SHP77 (cell line): ENCODE measurements around the gene FAM24A.

Source experiments
- DNase-seq, 2 experiments: peaks; one replicate each; lab custom pipeline; 2025; lab: John Stamatoyannopoulos, UW

The FAM24A gene

DNA sequence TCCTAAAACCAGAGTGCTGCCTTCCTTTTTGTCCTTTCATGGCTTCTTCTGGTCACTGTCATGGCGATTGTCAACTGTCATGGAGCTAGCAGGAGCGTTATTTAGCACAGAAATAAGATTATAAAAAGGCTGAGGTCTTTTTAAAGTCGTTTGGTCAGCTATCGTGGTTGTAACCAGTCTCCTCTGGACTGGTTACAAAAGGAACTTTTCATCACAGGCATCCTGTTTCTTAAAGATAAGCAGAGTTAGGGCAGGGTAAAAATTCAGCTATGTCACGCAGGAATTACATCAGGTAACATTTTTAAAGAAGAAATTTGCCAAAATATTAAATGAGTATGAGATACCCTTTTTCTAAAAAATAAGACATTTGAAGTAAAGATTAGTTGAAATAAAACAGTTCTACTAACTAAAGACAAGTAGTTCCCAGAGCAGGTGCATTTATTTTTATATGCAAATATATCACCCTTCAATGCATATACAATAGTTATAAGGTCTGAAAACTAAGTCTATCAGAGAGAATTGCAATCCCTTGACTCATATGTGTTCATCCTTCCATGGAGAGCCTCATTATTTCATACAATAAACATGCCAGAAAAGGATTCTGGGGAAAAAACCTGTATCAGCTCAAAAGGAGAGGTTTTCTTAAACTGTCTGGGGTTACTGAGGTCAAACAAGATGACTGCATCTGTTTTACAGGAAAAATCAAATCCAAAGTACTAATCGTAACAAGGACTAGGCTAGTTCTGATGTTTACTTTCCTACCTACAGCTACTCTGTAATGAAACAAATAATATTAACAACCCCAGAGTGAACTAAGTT lies 20.9 kb downstream of the FAM24A start:
- no peak for DNase-seq

DNA sequence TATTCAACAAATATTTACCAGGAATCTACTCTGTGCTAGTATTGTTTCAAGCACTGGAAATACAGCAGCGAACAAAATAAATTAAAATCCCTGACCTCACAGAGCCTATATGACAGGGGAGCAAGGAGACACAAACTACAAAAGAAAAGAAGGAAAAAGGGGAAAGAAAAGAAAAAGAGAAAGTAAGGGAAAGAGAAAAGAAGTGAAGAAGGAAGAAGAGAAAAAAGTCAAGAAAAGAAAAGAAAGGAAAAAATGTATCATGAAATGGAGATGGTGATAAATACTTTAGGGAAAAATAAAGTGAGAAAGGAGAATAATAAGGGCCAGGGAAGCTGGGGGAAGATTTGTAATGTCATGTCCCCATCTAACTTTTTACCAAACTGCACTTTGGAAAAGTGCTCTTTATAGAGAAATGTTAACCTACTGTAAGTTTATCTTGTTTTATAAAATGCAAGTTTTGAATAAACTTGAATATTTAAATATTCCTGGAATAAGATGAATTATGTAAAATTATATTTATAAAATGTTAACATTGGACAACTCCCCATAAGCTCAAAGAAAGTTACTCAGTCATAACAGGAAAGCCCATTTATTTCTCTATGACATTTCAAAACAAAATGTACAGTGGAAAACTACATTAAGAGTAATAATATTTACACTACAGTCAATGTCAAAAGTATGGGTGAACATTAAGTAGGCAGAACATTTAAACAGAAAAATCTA lies 28.9 kb downstream of the FAM24A start:
- no peak for DNase-seq

DNA sequence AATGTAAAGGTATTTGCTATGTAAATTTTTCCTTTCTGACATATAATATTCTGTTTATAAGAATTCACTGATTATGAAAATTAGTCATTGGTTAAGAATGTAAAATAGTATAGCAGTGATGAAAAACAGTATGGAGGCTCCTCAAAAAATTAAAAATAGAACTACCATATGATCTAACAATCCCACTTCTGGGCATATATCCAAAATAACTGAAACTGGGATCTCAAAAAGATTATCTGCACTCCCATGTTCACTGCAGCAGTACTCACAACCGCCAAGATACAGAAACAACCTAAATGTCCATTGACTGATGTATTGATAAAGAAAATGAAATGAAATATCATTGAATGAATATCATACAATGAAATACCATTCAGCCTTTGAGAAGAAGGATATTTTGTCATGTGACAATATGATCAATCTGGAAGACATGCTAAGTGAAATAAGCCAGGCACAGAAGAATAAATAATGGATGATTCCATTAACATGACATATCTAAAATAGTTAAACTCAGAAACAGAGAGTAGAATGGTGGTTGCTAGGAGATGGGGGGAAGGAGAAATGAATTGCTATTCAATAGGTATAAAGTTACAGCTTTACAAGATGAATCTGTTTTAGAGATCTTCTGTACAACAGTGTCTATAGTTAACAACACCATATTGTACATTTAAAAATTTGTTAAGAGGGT lies 29.6 kb downstream of the FAM24A start:
- DNase-seq = no peak

DNA sequence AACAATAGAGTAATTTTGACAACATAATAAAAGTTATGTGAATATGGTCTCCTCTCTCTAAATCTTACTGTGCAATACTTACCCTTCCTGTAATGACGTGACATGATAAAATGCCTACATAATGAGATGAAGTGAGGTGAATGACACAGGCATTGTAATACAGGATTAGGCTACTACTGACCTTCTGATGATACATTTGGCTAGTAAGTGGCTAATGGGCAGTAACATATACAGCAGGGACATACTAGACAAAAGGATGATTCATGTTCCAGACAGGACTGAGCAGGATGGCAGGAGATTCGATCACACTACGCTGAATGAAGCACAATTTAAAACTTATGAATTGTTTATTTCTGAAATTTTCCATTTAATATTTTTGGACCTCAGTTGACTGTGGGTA lies 38.9 kb downstream of the FAM24A start:
- DNase-seq = no peak

DNA sequence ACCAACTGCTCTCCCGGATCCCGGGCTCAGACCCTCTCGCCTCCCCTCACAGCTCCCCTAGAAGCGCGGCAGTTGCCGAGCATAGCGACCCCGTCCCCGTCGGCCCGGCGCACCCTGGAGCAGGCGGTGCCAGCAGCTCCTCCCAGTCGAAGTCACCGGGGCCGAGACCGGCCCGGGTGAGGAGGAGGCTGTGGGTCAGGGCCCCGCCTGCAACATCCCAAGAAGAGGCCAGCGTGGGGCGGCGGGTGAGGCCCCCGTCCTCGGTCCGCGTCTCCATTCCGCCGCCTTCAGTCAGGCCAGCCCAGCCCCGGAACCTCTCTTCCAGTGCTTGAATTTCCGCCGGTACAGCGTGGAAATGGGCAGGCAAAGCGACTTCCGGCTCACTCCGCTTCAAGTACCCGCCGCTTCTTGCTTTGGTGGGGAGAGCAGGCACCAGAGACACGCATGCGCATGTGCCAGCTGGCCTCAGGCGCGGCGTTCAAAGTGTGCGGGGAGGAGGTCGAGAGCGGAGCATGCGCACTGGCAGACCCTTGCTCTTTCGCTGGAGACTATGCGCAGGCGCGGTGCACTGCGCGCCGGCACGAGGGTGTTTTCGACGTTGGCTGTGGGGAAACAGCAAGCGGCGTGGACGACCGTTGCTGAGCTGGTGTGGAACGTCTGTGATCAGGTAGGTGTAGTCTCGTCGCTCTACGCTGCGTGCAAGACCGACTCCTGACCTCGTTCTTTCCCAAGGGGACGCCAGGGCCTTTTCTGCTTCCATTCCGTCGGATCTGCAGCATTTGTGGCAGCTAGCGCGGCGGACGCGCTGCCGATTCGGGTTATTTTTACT lies 43.7 kb downstream of the FAM24A start, which contains the start of gene C10orf88:
Gene C10orf88 (minus strand): TSS at position 326 of the 829 bp plus-strand sequence. CDS start 49 bp downstream, at position 277.
- DNase-seq = peak; percentile 96 to 97

DNA sequence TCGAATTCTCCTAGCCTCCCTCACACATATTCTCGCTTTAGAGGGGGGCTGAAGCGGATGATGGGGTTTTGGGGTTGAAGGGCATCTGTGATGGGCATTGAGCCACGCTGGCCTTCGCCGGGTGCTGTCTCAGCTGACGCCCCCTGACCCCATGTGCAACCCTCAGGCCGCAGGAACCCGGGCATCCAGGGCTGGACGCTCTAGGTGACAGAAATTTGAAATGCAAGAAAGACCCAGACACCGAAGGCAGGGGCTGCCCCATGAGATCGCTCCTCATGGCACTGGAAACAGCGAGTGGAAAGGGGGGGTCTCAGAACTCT lies 44.3 kb downstream of the FAM24A start:
- no peak for DNase-seq

DNA sequence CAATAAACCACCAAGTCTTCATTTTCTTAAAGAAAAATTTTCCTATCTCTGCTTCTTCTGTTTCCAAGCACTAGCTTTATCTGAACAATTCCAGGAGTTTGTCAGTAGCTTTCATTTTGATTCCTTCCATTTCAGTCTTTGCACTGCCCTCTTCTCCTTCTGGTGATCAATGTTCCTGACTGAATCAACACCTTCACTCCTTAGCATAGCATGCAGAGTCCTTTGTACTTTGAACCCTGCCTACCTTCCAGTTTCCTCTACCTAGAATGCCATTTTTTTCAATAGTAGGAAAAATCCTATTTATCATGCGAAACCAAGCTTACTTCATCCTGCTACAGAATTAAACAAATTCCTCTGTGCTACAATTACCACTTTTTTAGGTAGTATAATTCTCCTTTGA lies 45.5 kb downstream of the FAM24A start:
- DNase-seq = no peak

DNA sequence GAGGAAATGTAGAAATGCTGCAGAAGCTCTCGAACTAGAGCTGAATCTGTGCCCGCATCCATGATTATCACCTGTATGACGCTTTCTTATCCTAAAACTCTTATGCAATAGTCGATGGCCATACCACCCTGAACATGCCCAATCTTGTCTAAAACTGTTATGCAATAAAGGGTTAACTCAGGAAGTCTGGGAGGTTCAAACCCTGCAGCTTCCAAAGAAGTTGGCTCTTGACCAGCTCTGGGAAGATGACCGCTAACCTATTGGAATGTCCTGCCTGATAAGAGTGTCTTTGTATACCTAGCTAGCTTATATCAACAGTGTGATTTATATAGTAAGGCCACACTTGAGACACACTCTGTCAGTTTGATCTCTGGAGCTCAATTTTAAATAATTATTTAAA lies 47.1 kb downstream of the FAM24A start:
- DNase-seq = no peak

DNA sequence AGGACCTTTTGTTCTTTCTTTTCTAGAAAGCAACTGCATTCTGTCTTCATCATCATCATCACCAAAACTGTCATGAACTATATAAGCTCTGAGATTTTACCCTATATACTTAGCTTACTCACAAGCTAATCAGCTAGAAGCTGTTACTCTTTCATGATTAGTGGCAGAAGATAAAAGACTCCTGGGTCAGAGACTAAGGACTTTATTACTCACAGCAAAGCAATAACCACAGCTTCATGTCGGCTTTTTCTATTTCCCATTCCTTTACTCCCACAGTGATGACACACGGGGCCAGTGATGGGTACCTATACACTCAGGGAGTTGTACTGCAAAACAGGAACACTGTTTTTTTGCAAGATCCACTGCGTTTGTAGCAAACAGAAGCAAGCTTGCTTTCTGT lies 52.0 kb downstream of the FAM24A start:
- no peak for DNase-seq
